GM21360 (cell line): ENCODE measurements around the gene PRAMEF1.
"Not testable (repeated sequence)": the region's sequence is repeated elsewhere in the genome, so short reads cannot be mapped to it uniquely, and the experiment has no call there.

Experiments used
- ATAC-seq: cut with Tn5 transposase; IDR thresholded peaks from one replicate; pipeline ENCODE4 v1.9.1; 2021; ENCODE audit warnings: mild to moderate bottlenecking, moderate library complexity; ENCODE audit not compliant: unreplicated experiment

The PRAMEF1 gene

DNA sequence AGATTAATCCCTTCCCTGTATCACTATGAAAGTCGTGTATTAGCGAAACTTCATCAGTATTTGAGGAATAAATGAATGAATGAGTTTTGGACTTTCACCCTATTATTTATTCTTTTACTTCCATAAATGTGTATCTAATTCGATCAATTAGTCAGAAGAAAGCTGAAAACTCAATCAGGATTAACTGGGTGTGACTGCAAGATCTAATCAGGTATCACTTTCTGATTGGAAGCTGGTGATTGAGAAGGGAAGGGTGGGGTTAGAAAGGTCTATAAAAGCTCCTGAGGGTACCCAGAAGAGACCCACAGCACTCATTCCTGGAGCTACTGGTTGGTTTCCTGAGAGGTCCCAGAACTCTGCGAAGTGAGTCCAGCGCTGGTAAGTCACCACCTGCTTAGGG is at the start of gene PRAMEF1:
Gene PRAMEF1 (plus strand): TSS at position 301 of the 400 bp plus-strand sequence. CDS start 1,831 bp downstream, outside the sequence.
- not testable (repeated sequence) for ATAC-seq

DNA sequence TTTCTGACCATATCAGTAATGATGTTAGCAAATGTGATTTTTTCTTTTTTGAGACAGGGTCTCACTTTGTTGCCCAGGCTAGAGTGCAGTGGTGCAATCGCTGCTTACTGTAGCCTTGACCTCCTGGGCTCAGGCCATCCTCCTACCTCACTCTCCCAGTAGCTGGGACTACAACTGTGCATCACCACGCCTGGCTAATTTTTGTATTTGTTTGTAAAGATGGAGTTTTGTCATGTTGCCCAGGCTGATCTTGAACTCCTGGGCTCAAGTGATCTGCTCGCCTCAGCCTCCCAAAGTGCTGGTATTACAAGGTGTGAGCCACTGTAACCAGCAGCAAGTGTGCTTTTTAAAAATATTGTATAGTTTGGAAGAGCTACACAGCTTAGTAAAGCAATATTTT is 49.3 kb upstream of the PRAMEF1 start:
- ATAC-seq: no peak

GRCh38 chr1:12745126-12745991 is 45.8 kb upstream of the PRAMEF1 start:
- ATAC-seq: no peak

DNA sequence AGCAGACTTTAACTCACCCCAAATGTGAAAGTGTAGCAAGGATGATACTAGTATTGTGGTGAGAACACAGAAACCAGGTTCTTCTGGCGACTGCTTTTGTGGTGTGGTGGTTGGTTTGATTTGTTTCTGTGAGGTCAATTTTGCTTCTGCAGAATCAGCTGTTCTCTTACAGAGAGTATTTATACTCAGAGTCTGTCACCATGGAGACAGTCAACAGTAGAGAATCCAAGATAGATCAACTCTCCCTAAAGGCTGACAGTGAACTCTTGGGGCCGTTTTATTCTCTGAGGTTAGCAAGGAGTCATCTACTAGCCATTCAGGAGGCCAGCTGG is 45.2 kb upstream of the PRAMEF1 start, which contains the start of gene CFAP107:
Gene CFAP107 (plus strand): TSS at position 209 of the 332 bp plus-strand sequence. CDS start 231 bp downstream, outside the sequence.
- ATAC-seq: no peak

- no peak for ATAC-seq
Measured at GRCh38 chr1:12748778-12749355, 42.3 kb upstream of the PRAMEF1 start.

- ATAC-seq: no peak
Measured at GRCh38 chr1:12754738-12755137, 36.5 kb upstream of the PRAMEF1 start.

DNA sequence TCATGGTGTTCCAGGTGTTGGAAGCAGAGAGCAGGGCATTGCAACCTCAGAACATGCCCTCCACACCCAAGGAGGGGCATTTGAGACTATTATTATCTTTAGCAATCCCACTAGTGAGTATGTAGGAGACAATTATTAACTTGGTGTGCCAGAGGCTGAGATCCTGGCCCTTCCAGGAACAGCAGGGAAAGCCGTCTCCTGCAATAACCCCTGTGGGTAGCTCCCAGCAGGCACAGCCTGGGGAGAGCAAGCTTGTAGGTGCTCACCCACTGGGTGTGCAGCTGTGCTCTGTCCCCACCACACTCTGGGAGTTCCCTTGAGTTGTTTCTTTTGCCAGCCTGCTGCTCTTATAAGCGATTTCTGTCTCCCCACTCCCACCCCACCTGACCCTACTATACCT is 34.9 kb upstream of the PRAMEF1 start:
- no peak for ATAC-seq

GRCh38 chr1:12756768-12757413 is 34.3 kb upstream of the PRAMEF1 start:
- no peak for ATAC-seq

GRCh38 chr1:12757836-12758235 is 33.4 kb upstream of the PRAMEF1 start:
- no peak for ATAC-seq

- ATAC-seq: no peak
Measured at GRCh38 chr1:12760256-12760795, 30.9 kb upstream of the PRAMEF1 start.

DNA sequence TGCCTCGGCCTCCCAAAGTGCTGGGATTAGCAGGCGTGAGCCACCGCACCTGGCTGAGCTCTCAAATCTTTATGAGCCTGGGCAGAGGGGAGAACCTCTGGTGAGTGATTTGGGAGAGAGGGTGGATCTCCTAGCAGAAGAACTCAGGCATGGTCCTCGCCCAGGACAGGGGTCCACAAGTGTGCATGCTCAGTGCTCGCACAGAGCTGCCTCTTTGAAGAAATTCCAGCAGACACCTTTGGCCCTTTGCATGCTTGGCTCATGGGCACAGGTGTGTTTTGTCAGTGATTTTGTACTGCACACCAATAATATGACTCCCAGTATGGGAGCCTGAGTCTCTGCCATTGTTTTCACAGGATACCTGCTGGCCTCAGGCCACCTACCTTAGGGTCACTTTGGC is 29.4 kb upstream of the PRAMEF1 start:
- no peak for ATAC-seq

GRCh38 chr1:12762766-12763165 is 28.4 kb upstream of the PRAMEF1 start:
- ATAC-seq: no peak

DNA sequence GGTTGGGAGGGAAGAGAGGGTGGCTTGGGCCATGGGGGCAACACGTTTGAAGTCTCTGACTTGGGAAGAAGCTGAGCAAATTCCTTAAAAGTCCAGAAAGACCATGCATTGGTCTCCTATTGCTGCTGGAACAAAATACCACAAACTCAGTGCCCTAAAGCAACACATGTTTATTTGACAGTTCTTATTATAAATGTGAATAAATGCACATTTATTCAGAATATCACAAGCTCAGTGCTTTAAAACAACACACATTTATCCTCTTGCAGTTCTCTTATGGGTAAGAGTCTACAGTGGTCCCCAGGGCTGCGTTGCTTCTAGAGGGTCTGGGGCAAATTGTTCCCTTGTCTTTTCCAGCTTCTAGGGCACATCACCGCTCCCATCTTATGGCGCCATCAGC is 27.7 kb upstream of the PRAMEF1 start:
- no peak for ATAC-seq

DNA sequence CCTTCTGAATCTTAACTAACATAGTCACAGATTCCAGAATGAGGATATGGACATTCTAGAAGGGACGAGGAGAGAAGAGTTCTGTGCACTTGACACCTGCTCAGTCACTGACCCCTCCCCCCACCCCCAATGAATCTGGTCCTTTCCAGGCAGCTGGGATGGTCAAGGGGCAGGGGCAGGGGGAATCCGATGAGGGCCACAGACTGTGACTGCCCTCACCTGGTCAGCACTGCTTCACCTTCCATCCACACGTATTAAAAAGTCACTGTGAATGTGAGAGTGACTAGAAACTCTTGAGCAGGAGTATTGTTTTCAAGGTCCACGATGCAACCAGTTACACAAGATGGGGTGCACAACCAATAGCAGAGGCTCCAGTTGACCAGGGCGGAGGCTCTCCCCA is 27.2 kb upstream of the PRAMEF1 start:
- ATAC-seq: no peak

GRCh38 chr1:12769031-12769430 is 22.2 kb upstream of the PRAMEF1 start:
- ATAC-seq: no peak

- ATAC-seq: no peak
Measured at GRCh38 chr1:12769976-12770505, 21.2 kb upstream of the PRAMEF1 start.

GRCh38 chr1:12770620-12771019 is 20.6 kb upstream of the PRAMEF1 start:
- no peak for ATAC-seq

- ATAC-seq: no peak
Measured at GRCh38 chr1:12771186-12771585, 20.0 kb upstream of the PRAMEF1 start.

DNA sequence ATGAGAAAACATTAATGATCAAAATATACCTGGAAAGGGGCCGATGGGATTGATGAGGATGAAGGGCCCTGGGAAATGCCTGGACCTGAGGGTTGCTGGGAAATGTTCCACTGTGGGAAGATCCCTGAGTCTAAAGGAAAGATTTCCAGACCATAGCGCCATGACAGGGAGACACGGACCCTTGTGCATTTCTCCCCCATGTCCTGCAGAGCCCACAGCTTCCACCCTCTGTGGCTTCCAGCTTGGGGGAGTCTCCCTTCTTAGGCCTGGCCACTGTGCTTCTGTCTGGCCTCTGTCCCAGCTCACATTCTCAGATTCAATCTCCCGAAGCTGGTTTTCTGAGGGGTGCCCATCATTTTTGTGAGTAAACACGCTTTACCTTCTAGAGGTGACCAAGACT is 18.7 kb upstream of the PRAMEF1 start:
- ATAC-seq: no peak

DNA sequence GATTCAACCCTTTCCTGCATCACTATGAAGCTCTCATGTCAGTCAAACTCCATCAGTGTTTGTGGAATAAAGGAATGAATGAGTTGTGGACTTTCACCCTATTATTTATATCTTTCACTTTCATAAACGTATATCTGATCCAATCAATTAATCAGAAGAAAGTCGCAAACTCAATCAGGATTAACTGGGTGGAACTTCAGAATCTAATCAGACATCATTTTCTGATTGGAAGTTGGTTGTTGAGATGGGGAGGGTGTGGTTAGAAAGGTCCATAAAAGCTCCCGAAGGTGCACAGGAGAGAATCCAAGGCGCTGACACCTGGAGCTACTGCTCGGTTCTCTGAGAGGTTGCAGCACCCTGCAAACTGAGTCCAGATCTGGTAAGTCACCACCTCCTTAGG is 17.8 kb upstream of the PRAMEF1 start, which contains the start of gene PRAMEF12:
Gene PRAMEF12 (plus strand): TSS at position 301 of the 400 bp plus-strand sequence. CDS start 1,130 bp downstream, outside the sequence.
- ATAC-seq: no peak

DNA sequence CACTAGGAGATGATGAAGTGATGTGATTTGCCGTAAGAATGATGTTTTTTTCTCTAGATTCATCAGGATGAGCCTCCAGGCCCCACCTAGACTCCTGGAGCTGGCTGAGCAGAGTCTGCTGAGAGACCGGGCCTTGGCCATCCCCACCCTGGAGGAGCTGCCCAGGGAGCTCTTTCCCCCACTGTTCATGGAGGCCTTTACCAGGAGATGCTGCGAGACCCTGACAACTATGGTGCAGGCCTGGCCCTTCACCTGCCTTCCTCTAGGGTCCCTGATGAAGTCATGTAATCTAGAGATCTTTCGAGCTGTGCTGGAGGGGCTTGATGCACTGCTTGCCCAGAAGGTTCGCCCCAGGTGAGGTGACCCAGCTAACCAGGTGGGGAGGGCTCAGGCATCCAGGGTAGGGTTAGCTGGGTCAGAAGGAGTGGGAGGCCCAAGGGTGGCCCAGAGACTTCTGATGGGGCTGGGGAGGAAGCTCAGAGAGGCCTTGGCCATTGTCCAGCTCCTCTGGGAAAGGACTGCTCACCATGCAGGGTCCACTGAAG is 16.3 kb upstream of the PRAMEF1 start:
- no peak for ATAC-seq
